CD4-positive, alpha-beta T cell (primary cell): Measurements from ENCODE around the gene CFAP54. TPM values are rescaled to one million over a fixed set of nuclear protein-coding genes. Genes with fewer than 3 reads are reported as not detected.

Source experiments
- ATAC-seq: fragments of 200-7000 bp; cut with Tn5 transposase; one replicate; pipeline ENCODE4 v1.10.0; 2022; ENCODE audit warnings: mild to moderate bottlenecking; ENCODE audit not compliant: poor library complexity
- CTCF ChIA-PET: fragments of 350-600 bp; sonication (Branson Sonifier 250); formaldehyde crosslinking; loops from one replicate; lab custom pipeline; 2021; ENCODE audit warnings: antibody characterized with exemption, inconsistent platforms; lab: Charles Lee
- POLR2A ChIA-PET: fragments of 350-600 bp; sonication (Branson Sonifier 250); formaldehyde crosslinking; loops from one replicate; lab custom pipeline; 2021; ENCODE audit warnings: antibody characterized with exemption, inconsistent platforms; lab: Charles Lee
- DNase-seq, 14 experiments: peaks; one replicate each; pipeline ENCODE4 v3.0.0-alpha.2; 2013 to 2020; ENCODE audit warnings: mixed read lengths in 2 of 14
- H3K27ac ChIP-seq, 2 donors: one replicate each; pipeline versions ENCODE4 v1.5.1 to v1.7.0; 2013; ENCODE audit warnings: low read length in 2 of 2, low read depth in 1 of 2, mild to moderate bottlenecking in 1 of 2
- H3K27me3 ChIP-seq, 2 experiments: 1 replicate in 1 of 2; 2 replicates in 1 of 2; pipeline versions ENCODE4 v1.6.1 to v1.7.0; 2013; ENCODE audit warnings: low read length in 2 of 2, control low read depth in 1 of 2, mild to moderate bottlenecking in 1 of 2, moderate library complexity in 1 of 2; ENCODE audit not compliant: insufficient read depth in 2 of 2, control insufficient read depth in 1 of 2
- H3K36me3 ChIP-seq: one replicate; pipeline ENCODE4 v1.6.1; 2013; ENCODE audit warnings: low read length, control low read depth; ENCODE audit not compliant: insufficient read depth
- H3K4me1 ChIP-seq: one replicate; pipeline ENCODE4 v1.6.1; 2013; ENCODE audit warnings: low read length, control low read depth; ENCODE audit not compliant: insufficient read depth
- H3K4me3 ChIP-seq: one replicate; pipeline ENCODE4 v1.5.1; 2013; ENCODE audit warnings: mild to moderate bottlenecking, low read length, moderate library complexity
- H3K9me3 ChIP-seq, 2 experiments: 1 replicate in 1 of 2; 2 replicates in 1 of 2; pipeline versions ENCODE4 v1.6.1 to v1.7.0; 2013; ENCODE audit warnings: low read length in 2 of 2, mild to moderate bottlenecking in 2 of 2, control low read depth in 1 of 2, moderate library complexity in 1 of 2; ENCODE audit not compliant: control insufficient read depth in 1 of 2, insufficient read depth in 1 of 2
- H3K27ac Mint-ChIP-seq: one replicate; pipeline ENCODE4 v1.8.0; 2020; ENCODE audit warnings: mixed read lengths
- H3K27me3 Mint-ChIP-seq: one replicate; pipeline ENCODE4 v1.8.0; 2021; ENCODE audit warnings: mixed read lengths
- H3K36me3 Mint-ChIP-seq: one replicate; pipeline ENCODE4 v1.8.0; 2021; ENCODE audit warnings: low read depth, mixed read lengths
- H3K4me1 Mint-ChIP-seq: one replicate; pipeline ENCODE4 v1.8.0; 2021; ENCODE audit warnings: low read depth, mixed read lengths
- H3K4me3 Mint-ChIP-seq: one replicate; pipeline ENCODE4 v1.8.0; 2020; ENCODE audit warnings: mild to moderate bottlenecking, mixed read lengths
- H3K9me3 Mint-ChIP-seq: one replicate; pipeline ENCODE4 v1.8.0; 2020; ENCODE audit warnings: mixed read lengths
- intact Hi-C, 2 experiments: fragments of 100-400 bp; cut with DNase I in 1 of 2; cut with micrococcal nuclease in 1 of 2; formaldehyde crosslinking; loops; one replicate each; pipeline versions ENCODE4 v1.15.1 to v1.9.0; 2023 to 2025; cut with DNase I, micrococcal nuclease
- total RNA-seq, 174 experiments: library from RNA in 2 of 174; stranded (reverse) in 2 of 174; gene quantifications; one replicate each; pipeline ENCODE4 v1.2.3 and lab custom pipeline; 2021 to 2026
- TF ChIP-seq, protein P1 (sequence below): fragments of 200-600 bp; IDR thresholded peaks from one replicate; pipeline ENCODE4 v1.8.0; 2022; ENCODE audit warnings: antibody characterized with exemption, mild to moderate bottlenecking

CFAP54 gene
- total RNA-seq, 2 experiments from 2014 or later, result 0.20 to 0.22 TPM

DNA sequence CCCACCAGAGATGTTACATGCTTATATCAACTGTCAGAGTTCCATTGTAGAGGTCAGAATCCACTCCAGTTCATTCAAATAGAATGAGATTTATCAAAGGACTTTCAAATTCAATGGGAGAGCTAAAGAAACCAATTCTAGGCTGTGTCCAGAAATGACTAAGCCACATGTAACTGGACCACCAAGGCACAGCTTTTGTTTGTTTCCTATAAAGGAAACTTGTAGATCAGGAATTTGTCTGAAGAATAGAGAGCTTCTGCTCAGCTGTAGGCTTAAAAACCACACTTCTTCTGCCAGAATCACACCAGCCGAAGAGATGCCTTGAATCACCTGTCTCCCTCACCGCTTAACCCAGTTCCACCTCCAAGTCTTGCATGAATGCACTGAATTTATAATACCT lies 283.7 kb downstream of the CFAP54 start:
- ChIA-PET CTCF (no interaction called here), POLR2A (no interaction called here)

DNA sequence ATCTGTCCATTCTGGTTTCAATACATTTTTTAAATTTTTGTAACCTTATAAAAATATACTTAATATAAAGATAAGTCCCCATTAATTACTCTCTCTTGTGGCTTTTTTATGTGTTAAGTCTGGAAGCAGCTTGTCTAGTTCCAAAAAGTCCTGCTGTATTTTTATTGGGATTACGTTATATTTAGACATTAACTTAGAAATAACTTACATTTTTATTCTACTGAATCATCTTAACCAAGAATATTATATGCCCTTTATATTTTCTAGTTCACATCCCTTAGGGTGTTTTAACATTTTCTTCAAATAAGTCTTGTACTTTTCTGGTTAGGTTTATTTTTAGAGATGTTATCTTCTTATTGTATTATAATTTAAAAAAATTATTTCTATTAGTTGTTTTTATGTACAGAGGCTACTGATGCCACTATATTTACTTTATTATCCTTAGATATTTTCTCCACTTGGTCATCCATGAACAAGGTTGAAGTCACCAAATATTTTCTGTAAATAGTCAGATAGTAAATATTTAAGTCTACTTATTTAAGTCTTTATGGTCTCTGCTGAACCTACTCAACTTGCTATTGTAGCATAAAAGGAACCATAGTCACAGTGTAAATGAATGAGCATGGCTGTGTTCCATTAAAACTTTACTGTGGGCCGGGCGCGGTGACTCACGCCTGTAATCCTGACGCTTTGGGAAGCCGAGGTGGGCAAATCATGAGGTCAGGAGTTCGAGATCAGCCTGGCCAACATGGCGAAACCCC lies 285.3 kb downstream of the CFAP54 start:
- Mint-ChIP-seq H3K36me3 (no peaks in the 10 kb centered on the region), H3K9me3 (peaks cover 5% of the 10 kb centered on the region), H3K4me1 (no peaks in the 10 kb centered on the region), H3K27me3 (peaks cover 6% of the 10 kb centered on the region), H3K27ac (no peak overlapping the region), H3K4me3 (no peak overlapping the region)
- H3K27ac ChIP-seq, result no peak overlapping the region
- H3K4me1 ChIP-seq, result no peaks in the 10 kb centered on the region
- POLR2A ChIA-PET, result no interaction called here
- TF ChIP-seq, protein P1, sequence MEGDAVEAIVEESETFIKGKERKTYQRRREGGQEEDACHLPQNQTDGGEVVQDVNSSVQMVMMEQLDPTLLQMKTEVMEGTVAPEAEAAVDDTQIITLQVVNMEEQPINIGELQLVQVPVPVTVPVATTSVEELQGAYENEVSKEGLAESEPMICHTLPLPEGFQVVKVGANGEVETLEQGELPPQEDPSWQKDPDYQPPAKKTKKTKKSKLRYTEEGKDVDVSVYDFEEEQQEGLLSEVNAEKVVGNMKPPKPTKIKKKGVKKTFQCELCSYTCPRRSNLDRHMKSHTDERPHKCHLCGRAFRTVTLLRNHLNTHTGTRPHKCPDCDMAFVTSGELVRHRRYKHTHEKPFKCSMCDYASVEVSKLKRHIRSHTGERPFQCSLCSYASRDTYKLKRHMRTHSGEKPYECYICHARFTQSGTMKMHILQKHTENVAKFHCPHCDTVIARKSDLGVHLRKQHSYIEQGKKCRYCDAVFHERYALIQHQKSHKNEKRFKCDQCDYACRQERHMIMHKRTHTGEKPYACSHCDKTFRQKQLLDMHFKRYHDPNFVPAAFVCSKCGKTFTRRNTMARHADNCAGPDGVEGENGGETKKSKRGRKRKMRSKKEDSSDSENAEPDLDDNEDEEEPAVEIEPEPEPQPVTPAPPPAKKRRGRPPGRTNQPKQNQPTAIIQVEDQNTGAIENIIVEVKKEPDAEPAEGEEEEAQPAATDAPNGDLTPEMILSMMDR, result no peak
- no peaks in the 10 kb centered on the region for H3K27me3 ChIP-seq
- ATAC-seq (no peak), DNase-seq (no peak)
- intact Hi-C loops, result no loop called here
- no peak overlapping the region for H3K4me3 ChIP-seq
- H3K9me3 ChIP-seq, result no peaks in the 10 kb centered on the region
- H3K36me3 ChIP-seq, result no peaks in the 10 kb centered on the region
- CTCF ChIA-PET, result no interaction called here

More for the DNA sequence above, 283.7 kb downstream of the CFAP54 start:
- no peaks in the 10 kb centered on the region for H3K4me1 ChIP-seq
- Mint-ChIP-seq H3K27me3 (peaks cover 6% of the 10 kb centered on the region), H3K4me1 (no peaks in the 10 kb centered on the region), H3K4me3 (no peak overlapping the region), H3K36me3 (no peaks in the 10 kb centered on the region), H3K9me3 (peaks cover 5% of the 10 kb centered on the region), H3K27ac (no peak overlapping the region)
- TF ChIP-seq, protein P1, result no peak
- H3K36me3 ChIP-seq, result no peaks in the 10 kb centered on the region
- DNase-seq, result no peak
- no peaks in the 10 kb centered on the region for H3K27me3 ChIP-seq
- no peak overlapping the region for H3K27ac ChIP-seq
- intact Hi-C loops, result no loop called here
- no peaks in the 10 kb centered on the region for H3K9me3 ChIP-seq
- no peak for ATAC-seq
- no peak overlapping the region for H3K4me3 ChIP-seq

DNA sequence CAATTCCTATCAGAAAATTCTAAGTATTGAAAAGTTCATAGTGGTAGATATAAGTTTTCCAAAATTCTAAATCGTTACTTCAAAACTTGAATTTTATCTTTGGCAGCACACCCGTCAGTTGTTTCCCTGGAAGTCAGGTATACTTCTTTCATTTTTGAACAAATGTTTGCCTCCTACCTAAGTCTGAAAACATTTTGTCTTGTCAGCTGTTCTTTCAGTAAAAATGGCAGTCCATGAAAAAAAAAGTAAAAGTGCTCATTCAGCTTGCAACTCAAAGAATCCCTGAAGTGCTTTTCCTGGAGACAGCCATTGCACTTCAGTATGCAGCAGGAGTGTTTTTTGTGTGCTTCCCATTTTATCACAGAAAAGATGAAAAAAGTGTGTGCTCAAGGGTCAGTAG lies 287.5 kb downstream of the CFAP54 start:
- Mint-ChIP-seq H3K27ac (no peak overlapping the region), H3K27me3 (peaks cover 6% of the 10 kb centered on the region), H3K9me3 (peaks cover 5% of the 10 kb centered on the region), H3K4me3 (no peak overlapping the region), H3K4me1 (no peaks in the 10 kb centered on the region), H3K36me3 (no peaks in the 10 kb centered on the region)
- ATAC-seq (no peak), DNase-seq (no peak)
- H3K9me3 ChIP-seq, result no peaks in the 10 kb centered on the region
- H3K36me3 ChIP-seq, result no peaks in the 10 kb centered on the region
- no peaks in the 10 kb centered on the region for H3K27me3 ChIP-seq
- intact Hi-C loops, result no loop called here
- no peak overlapping the region for H3K4me3 ChIP-seq
- TF ChIP-seq, protein P1, result no peak
- no peak overlapping the region for H3K27ac ChIP-seq
- ChIA-PET POLR2A (interaction anchor here (0.6 kb wide), 1 partner anchor 65 kb away, joined by 3 read pairs; no protein-coding TSS in a partner anchor), CTCF (no interaction called here)
- no peaks in the 10 kb centered on the region for H3K4me1 ChIP-seq
